ENCODE measurements around the gene AMOTL2.

The AMOTL2 gene

GRCh38 chr3:134378818-134379217 is 4.6 kb upstream of the AMOTL2 start:
- DNase-seq (ENCODE audit: low read depth) = no peak

DNA sequence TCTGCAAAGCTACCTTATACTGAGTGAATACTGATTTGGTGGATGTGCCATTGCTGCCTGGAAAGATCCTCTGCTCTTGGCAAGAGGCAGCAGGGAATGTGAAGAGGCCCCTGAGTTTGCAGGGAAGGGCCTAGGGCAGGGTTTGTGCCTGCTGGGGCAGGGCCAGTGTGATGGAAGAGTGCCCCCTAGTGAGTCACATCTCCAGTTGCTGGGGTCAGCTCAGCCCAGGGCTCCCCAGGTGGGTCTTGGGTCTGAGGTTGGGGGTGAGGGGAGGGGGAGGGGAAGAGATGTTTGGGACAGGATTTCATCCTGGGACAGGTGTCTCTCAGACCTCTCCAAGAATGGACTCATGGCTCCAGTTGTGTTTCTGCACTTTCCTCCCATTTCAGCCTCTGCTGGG is 4.1 kb upstream of the AMOTL2 start:
- no peak for DNase-seq (ENCODE audit: low read depth)

DNA sequence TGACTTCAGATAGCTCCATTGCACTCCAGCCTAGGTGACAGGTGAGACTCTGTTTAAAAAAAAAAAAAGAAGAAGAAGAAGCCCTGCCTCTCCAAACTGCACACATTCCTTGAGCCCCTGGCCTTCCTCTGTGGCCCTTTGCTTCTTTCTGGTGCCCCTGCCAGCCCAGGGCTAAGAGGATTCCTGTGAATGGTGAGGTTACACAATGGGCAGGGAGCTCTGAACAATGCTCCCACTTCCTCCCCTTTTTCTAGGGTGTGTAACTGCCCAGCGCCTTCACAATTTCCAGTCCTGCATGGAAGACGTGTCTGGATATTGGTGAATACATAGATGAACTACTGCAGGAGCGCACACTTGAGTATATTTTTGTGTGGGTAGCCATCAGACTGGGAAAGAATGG is 3.6 kb upstream of the AMOTL2 start:
- no peak for DNase-seq (ENCODE audit: low read depth)

DNA sequence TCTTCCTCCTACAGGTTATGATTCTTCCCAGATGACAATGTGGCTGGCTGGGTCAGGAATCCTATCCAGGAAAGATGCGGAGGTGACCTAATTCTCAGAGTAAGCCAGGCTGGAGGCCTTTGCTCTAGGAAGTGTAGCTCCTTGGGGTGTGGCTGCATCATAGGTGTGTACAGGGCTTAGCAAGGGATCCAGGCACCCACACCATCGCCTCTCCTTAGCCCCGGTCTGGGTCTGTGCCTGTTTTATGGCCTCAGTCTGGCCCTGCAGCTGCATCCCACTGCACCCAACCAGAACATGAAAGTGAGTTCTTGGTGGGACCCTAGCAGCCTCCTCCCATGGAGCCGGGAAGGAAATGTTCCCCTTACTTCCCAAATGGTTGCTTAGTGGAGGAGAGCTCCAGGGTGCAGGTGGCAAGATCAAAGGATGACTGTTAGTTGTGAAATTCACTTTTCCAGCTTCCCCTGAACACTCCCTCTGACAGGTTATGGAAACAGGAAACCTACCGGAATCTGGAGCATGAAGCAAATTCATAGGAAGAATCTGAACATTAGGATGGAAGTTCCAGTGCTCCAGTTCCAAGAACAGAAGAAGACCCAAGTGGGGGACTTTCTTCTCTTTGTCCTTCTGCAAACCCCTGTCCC is 2.7 kb upstream of the AMOTL2 start:
- no peak for DNase-seq (ENCODE audit: low read depth)

GRCh38 chr3:134376385-134376765 is 2.1 kb upstream of the AMOTL2 start:
- DNase-seq (ENCODE audit: low read depth) = no peak

GRCh38 chr3:134375582-134376384 is 1.5 kb upstream of the AMOTL2 start:
- no peak for DNase-seq (ENCODE audit: low read depth)

DNA sequence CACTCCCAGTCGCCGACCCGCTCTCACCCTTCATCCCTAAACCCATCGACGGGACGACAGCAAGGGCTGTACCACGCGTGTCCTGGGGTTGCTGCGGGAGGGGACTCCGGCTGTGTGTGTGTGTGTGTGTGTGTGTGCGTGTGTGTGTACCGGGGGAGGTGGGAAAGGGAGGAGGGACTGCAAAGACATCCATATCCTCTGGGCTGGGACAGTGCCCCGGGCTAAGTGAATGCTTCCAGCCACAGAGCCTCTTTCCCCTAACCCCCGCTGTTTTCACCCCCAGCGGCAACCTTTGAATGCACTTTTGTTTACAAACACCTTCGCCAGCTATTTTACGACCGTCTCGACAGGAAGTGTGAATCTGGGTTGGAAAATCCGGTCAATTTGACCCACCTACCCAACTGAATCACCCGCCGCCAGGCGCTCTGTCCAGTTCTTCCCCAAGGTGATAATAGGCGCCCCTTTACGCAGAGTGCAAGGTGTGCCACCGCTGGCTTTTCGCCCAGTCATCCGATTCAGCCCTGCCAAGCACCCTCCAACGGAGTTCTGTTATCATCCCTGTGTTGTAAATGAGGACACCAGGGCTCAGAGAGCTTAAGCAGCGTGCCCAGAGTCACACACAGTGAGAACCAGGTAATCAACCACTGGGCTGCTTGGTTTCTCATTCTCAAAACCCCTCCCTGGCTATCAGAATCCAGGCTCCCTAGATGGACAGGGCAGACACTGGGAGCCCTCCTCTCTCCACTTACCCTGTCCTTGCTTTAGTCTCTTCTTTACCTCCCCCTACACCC is 739 bp upstream of the AMOTL2 start:
- no peak for DNase-seq (ENCODE audit: low read depth)

GRCh38 chr3:134373271-134374104 is 759 bp downstream of the AMOTL2 start:
- DNase-seq (ENCODE audit: low read depth) = no peak

DNA sequence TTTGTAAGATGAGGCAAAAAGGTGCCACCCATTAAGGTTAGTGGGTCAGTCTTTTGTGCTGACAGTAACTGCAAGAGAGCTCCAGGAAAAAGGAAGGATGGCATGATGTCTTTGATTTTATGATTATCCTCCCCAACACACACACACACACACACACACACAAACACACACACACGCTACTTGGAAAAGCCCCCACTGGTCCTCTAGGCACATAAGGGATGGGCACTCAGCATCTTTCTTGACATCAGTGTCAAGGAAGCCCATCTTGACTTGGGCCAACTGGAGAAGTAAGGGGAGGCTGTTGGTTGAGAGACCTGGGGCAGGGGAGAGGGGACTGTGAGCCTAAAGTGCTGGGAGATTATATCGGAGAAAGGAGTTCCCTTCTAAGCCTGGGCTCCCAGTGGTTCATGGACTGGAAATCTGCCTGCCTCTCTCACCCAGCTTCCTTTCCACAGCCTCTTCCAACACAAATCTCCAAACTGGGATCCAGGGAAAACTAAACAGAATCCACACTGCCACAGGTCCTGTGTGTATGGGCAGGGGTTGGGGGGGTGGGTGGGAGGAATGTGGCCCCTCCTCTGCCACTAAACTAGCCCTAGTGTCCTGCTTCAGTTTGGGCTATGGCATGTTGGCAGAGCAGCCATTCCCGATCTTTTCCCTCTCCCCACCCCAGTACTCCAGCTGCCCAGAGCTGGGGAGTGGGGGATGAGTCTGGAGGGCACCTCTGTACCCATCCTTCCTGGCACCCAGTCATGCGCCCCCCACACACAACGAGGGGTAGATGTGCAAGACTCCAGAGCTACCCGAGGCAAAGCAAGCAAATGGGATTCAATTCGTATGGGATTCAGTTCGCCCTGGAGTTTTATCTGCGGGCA is 1.6 kb downstream of the AMOTL2 start:
- DNase-seq (ENCODE audit: low read depth) = no peak

DNA sequence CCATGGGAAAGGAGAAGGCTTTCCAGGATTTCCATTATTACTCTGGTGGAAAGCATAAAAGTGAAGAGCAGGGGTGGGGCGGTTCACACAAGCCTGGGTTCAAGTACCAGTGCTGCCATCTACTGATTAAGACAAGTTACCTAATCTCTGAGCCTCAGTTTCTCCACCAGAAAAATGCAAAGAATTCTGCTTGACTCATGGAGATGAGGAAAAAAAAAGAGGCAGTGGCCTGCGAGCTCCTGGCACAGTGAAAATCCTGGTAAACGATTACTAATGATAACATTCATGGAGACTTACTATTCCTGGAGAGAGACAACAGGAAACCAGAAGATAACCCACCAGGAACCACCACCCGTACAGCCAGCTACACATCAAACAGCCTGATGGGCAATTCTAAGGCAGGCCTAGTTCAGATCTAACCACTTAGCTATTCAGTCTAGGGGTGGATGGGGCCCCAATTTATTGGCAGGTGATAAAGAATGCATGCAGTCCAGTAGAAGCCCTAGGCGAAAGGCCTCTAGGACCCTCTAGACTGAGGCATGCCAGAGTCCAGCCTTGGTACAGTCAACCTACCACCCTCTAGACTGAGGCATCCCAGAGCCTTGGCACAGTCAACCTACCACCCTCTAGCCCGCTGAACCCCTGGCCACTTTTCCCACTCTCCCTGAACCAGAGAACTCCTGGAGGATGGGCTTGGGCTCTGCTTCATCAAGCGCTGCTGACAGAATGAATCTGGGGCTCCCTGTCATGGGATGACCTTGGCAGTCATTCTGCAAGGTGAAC is 2.5 kb downstream of the AMOTL2 start:
- no peak for DNase-seq (ENCODE audit: low read depth)

GRCh38 chr3:134370611-134371531 is 3.4 kb downstream of the AMOTL2 start:
- no peak for DNase-seq (ENCODE audit: low read depth)

DNA sequence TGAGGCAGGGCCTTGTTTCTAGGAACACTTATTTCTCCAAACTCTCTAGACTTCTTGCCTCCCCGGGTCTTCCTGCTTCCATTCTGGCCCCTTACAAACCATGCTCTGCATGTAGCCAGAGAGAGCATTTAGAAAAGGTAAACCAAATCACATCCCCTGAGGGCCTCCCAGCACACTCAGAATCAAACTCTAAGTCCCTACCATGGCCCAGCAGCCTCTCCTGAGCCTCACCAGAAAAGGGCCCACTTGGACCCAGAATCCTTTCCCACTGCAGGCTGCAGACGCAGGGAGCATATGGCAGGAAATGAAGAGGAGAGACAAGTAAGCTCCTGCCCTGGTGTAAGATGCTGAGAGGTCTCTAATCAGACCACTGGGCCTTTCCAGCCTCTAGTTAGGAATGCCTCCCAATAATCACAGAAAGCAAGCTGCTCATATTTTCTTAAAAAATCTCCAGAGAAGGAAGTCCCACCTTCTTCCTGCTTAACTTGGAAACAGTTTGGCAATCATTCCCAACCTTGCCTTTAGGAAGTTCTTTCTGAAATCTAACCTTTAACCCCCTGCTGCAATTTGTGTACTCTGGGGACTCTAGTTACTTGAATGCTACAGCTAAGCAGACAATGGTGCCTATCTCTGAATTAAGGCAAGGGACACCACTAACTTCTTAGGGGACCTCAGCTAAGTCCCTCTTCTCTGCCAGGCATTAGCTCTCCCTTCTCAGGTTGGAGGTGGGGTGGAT is 4.2 kb downstream of the AMOTL2 start:
- DNase-seq (ENCODE audit: low read depth) = no peak

GRCh38 chr3:134369231-134369741 is 5.0 kb downstream of the AMOTL2 start:
- DNase-seq (ENCODE audit: low read depth) = no peak

DNA sequence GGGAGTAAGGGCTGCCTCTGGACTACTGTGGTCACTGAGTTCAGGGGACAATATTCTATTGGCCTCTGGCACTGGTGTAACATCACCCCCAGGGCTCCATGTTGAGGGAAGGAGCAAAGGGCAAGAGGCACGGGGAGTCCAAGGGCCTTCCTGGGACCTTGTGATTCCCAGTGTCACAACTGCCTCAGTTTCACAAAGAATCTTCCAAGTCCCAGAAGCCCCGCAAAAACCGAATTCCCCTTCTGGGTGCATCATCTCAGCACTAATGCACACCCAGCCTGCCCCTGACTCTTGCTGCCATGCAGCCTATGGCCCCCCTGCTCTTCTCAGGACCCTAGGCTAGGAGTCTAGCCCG is 5.5 kb downstream of the AMOTL2 start:
- no peak for DNase-seq (ENCODE audit: low read depth)

- DNase-seq (ENCODE audit: low read depth) = no peak
Observed at GRCh38 chr3:134367869-134368750, 6.1 kb downstream of the AMOTL2 start.

DNA sequence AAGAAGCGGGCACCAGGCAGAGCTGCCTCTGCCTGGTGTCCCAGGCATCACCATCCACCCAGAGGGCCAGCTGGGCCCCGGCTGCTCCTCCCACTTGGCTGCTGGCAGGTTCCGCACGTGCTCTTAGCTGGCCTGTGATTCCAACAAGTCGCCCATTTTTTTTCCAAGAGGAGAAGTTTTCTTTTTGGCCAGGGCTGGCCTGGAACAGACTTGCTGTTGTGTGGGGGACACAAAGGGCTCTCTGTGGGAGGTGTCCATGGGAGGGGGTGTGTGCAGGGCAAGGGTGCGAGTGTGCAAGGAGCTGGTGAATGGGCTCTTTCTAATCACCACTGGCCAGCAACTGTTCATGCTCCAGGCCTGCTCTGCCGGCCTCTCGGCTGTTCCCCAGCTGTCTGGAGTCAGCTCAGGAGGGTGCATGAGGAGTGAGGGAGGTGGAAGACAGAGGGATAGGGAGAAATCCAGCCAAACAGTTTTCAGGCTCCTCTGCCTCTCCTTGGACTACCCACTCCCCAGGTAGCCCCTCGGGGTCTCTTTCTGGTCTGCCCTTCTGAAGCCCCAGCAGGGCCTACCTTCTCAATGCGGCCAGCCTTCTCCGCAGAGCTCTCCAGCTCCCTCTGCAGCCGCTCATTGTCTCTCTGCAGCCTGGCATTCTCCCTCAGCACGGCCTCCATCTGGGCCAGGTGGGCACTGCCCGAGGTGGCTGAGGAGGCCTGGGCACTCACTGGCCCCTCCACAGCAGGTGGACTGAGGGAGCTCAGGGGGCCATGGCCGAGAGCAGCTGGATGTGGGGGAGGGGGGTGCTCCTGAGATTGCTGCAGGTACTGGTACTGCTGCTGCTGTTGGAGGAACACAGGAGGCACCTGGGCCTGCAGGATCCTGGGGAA is 7.1 kb downstream of the AMOTL2 start:
- no peak for DNase-seq (ENCODE audit: low read depth)

Measured in activated T-cell treated with anti-CD3 and anti-CD28 coated beads for 1 hour (primary cell).